Glomerular visceral epithelial cell (primary cell): Measurements from ENCODE around the gene TMEM63A.

Source experiments
- DNase-seq: peaks from one replicate; pipeline ENCODE4 v3.0.0-alpha.2; 2016; ENCODE audit errors: extremely low spot score

TMEM63A gene

DNA sequence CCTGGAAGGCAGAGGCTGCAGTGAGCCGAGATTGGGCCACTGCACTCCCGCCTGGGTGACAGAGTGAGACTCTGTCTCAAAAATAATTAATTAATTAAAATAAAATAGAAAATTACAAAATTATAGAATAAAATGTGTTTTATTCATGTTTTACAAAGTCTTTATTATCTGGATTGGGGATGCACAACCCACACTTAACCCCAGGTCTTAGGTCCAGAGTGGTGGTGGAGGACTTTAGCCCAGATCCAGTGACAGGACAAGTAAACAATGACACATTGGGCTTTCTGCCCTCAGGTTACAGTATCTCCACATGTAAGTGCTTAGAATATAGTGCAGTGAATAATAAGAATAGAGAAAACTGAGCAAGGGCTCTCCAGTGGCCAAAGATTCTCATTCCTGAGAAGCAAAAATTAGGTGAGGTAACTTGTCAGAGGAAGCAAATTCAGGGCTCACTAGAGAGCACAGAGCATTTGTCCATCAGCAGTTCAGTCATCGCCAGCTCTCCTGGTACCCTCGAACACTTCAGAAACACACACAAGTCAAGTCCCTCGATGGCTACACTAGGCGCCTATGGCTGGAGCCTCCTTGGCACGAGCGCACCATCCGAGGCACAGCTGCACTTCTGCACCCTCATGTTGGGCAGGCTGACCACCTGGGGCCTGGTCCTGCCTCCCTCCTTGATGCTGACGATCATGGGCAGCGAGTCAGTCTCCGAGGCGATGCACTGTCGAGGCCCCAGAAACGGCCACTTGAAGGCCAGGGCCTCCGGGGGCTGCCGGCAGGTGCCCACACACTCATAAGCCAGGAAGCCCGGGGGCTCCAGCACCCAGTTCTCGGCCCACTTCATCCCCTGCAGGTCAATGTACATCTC, 4.2 kb upstream of the TMEM63A start:
- DNase-seq: no peak

DNA sequence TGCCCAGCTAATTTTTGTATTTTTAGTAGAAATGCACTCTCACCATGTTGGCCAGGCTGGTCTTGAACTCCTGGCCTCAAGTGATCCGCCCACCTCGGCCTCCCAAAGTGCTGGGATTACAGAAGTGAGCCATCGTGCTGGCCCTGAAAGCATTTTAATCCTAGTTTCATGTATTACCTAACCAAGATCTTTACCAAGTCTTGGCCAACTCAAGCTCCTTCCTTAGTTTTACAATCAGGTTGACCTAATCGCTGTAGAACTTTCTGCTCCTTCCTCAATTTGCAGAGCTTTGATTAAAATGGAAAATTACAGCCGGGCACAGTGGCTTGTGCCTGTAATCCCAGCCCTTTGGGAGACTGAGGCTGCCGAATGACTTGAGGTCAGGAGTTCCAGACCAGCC, 3.2 kb upstream of the TMEM63A start:
- DNase-seq: no peak

DNA sequence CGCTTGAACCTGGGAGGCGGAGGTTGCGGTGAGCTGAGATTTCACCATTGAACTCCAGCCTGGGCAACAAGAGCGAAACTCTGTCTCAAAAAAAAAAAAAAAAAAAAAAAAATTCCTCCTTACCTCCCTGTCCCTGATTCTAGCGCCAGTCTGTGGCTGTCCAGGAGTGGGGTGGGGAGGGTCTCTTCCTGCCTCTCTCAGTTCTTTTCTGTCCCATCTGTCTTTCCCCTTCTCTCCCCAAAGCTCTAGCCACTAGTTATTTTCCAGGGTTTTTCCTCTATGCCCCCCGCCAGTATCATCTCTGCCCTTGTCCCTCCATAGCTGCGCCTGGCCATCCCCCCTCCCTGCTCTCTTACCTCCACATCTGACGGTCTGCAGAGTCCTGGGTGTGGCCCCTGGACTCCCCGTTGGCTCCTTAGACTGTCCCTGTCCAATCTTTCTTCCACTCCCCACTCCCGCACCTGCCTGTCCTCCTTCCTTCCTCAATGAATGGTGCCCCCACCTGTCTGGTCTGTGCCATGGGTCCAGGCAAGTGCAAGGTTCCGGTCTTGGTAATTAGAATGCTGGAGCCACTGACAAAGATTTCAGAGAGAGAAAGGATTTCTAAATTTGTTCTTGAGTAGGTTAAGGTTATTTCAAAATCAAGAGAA, 1.6 kb upstream of the TMEM63A start:
- no peak for DNase-seq

DNA sequence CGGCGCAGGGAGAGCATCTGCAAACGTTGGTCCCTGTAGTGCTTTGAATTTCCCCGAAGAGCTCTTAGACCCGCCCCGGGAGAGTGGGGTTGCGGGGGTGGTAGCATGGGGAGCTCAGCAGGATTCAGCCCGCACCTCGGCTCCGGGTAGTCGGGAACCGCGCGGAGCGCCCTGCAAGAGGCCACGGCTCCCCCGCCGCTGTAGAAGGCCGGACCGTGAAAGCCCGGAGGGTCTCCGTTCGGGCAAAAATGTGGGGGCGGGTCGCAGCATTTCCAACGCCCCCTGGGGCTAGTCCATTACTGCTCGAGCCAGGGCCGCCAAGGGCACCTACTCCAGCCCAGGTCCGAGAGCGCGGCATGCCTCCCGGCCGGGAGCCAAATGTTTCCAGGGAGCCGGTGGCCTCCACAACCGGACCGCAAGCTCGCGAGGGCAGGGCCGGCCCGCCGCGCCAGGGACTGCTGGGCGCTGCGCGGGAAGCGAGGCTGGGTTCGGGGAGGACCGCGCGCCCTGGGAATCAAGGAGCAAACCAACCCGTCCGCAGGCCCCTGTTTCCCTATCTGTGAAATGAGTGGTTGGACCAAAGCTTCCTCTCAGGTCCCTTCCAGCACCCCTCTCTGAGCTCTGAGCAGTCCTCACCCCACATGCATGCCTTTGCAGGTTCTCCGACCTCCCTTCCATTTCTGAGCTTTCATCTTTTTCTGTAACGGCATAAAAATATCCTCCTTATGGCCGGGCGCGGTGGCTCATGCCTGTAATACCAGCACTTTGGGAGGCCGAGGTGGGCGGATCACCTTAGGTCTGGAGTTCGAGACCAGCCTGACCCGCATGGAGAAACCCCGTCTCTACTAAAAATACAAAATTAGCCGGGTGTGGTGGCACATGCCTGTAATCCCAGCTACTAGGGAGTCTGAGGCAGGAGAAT, 775 bp upstream of the TMEM63A start:
- DNase-seq: peak; percentile 53

DNA sequence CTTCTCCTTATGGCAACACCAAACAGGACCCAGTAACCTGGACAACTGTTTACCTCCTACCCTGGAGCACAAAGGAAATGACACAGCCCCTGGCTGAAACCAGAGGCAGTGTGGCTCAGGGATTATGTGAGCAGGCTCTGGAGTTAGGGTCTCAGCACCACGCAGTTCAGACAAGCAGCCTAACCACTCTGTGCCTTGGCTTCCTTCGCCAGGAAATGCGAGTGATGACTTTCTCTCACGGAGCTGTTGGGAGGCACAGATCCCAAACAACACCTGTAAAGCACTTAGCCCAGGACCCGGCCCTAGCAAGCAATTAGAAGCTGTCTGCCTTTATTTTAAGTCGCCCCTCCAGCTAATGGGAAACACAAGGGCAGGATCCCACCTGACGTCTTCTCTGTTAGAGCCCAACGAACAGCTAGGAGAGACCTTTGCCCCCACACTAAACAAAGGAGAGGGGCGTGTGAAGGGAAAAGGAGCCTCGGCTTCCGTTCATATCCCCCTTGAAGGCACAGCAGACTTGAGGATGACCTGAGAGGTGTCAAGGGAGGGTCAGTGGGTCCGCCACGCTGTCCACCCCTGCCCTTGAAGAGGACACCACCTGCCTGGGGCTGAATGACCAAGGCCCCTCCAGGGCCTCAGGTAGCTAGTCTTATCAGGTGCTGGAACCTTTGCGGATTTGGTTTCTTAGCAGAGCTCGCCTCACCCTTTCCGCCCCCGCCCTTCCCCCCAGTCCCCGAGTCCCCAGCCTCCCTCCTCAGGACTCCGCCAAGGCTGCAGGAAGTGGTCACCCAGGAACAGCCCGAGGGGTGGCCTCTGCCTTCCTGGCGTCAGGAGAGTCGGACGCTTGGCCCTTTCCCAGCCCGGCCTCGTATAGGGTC, 860 bp downstream of the TMEM63A start:
- peak; percentile 54 for DNase-seq

DNA sequence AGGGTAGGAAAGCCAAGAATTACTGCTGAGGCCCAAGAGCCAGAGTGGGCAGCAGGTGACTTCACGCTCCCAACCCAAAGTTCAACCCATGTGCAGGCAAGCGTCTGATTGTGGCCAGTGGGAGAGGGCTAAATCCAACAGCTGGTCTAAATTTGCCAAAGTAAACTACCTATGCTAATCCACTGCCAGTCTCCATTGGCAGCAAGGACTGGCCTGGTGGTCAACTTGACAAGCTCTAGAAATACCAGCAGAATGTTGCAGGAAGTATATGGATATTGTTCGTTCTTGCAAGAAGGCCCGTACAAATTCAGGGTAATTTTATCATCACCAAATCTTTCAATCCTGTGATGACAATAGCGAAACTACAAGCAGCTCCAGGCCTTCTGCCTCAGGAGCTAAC, 1.5 kb downstream of the TMEM63A start:
- DNase-seq: no peak

DNA sequence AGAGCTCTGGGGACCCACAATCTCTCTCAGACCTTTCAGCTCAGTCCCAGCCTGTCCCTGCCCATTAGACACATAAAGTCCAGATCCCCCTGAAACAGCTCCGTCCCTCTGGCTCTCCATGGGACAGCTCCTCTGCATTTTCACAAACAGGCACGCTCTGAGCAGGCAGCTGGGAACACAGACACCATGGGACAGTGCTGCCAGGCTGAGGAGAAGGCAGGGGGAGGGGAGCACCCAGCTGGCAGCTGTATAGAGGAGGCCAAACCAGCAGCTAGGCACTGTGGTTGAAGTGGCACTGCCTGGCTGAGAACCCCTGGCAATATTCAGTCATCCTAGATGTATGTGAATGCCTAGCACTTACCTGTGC, 2.0 kb downstream of the TMEM63A start:
- no peak for DNase-seq

DNA sequence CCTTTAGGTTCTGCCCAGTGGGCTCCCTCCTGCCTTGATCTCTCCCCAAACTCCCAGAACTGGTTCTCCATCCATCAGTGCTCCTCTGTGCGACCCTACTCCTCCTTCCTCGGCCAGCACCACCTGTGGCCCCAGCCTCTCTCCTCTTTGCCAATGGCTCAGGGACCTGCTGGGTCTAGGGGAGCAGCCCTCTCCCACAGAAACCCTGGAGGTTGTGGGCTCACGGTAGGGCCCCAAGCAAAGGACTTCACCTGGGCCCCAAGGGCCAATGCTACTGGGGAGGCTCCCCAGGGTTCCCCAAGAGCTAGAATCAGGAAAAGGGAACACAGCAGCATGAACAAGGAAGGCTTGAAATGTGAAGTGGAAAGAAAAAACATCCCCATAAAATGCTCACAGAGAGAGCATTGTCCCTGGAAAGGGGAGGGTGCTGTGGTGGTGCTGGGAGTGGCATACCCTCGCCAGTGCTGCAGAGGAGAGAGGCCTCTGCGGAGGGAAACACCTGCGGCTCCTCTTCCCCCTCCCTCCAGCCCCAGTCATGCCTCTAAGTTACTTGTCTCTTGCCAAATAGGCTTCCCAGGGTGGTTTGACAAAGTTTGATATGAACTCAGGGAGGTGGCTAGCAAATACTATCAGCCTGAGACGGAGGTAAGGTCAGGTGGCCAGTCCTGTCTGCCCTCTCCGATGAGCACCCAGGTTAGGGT, 2.5 kb downstream of the TMEM63A start:
- no peak for DNase-seq

DNA sequence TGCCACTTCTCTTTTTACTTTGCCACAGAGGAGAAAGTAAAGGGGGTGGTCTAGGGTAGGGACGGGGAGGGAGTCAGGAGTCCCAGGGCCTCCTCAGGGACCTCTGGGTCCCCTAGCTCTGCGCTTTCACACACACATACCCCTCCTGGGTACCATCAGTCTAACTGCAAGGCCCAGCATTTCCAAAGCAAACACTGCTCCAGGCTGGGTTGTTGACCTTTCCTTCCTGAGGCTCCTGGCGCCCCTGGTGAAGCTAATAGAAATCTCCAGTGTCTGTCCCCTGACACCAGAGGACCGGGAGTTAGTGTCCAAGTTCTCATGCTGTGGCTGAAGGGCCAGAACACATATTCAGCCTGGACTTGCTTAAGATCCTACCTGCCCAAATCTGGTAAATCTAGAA, 3.9 kb downstream of the TMEM63A start:
- DNase-seq: no peak

DNA sequence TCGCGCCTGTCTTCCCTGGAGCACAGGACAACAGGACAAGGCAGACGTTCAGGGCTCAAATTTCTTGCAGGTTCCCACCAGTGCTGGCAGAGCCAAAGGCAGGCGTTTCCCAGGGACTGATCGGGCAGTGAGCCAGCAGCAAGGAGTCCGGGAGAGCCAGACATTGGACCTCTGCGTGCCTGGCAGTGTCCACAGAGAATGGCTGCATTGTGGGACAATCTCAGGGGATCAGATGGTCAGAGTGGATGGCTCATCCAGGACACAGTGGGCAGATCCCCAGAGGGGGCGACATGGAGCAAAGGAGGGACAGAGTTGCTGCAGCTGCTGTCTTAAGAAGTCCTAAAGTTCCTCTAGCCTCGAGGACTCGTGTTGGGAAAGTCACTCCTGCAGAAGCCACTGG, 4.6 kb downstream of the TMEM63A start:
- peak; percentile 32 for DNase-seq

DNA sequence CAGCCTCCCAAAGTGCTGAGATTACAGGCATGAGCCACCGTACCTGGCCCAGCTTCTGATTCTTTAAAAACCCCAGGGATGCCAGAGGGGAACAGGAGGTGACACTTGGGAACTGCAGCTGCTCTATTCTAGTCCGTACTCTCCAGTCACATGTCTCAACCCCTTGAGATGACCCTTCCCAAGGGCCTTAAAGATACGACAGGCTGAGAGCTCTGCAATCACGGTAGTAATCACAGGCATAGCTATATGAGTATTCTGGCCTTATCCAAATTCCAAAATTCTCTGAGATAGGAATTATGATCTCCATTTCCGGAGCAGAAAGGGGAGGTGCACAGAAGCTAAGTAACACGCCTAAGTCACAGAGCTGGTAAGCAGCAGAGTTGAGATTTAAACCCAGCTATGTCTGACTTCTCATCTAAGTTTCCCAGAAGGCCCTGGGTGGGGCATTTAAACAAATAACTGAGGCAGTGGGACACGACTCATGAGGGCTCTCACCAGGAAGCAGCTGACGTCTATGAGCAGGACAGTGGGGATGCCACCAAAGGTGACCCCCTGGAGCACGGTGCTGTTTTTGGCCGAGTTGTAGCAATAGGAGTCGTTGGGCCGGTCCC, 5.2 kb downstream of the TMEM63A start:
- DNase-seq: no peak

DNA sequence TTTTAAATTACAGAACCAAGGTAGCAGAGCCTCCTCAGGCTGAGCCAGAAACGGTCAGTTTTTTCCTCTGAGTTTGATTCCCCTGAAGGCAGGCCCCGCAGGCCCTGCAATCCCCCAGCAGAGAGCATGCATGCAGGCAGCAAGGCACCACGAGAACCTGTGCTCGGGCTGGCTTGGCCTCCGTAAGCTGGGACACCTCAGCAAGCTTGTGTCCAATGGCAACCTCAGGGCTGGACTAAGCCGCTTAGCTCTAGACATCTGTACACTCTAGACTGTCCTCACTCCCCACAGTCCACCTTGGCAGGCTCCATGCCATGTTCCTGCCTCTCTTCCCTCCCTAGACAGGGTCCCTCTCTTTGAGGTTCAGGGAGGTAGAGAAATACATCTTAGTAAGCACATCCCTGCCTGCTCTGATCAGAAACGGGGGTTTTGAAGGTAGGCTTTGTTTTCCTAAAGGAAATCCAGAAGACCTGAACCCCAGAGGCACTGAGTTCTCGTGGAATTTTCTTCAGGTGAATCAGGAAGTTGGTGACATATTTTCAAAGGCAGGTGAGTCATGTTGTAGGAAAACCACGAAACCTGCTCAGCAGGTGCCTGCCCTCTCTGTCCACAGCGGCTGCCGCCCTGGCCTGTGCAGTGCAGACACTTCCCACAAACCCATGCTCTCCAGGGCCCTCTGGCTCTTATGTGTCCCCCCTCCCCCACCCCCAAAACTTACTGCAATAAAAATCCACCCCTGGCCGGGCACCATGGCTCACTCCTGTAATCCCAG, 7.0 kb downstream of the TMEM63A start:
- peak; percentile 18 for DNase-seq

DNA sequence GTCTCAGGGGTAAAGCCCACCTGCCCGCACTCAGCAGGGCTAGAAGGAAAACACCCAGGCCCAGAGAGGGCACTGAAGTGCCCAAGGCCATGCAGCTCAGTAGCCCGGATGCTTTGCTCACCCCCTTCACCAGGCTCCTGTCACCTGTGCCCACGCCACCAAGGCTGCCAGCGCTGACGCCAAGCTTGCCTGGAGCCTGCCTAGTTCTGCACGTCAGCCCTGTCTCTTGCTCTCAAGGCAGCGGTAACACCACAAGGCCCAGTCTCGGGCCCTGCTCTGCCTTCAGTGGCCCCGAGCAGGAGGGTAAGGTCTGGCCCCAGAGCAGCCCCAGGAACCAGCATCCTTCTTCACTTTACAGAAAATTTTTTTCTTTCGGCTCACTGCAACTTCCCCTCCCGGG, 7.7 kb downstream of the TMEM63A start:
- no peak for DNase-seq

DNA sequence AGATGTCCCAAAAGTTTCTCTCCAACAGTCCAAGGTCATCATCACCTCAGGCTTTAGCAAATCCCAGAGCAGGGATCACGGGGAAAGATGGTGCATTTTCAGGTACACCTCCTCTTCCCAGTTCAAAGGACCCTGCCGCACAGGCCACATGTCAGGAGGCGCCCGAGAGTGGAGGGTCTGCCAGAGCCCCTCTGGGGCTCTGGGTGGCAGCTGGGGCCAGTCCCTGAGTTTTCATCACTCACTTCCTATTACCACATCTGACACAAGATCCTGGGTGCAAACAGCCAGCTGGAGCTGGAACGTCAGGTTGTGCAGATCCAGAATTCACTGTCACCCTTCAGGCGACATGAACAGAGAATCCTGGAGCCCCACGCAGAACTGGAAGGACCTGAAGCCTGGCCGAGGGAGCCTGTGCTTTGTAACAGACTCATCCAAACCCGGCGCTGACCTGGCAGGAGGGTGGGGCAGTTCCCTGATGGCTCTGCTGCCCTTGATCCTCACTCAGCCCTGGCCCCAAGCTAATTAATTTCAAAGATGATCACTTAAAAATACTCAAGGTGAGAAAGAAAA, 8.8 kb downstream of the TMEM63A start:
- no peak for DNase-seq

DNA sequence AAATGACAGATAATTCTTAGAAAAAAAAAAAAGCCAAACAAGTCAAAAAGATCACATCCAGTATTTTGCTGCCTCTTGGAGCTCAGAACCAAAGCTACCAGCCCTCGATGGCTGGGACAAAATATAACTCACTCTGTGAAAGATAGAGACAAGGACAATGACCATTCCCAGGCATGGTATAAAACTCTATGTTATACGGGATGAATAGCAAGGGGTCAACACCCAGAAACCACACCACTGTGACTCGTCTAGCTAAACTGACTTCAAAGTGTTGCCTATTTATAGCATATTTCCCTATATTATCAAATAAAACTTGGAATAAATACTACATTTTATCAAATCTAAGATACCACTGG, 10.1 kb downstream of the TMEM63A start:
- no peak for DNase-seq

DNA sequence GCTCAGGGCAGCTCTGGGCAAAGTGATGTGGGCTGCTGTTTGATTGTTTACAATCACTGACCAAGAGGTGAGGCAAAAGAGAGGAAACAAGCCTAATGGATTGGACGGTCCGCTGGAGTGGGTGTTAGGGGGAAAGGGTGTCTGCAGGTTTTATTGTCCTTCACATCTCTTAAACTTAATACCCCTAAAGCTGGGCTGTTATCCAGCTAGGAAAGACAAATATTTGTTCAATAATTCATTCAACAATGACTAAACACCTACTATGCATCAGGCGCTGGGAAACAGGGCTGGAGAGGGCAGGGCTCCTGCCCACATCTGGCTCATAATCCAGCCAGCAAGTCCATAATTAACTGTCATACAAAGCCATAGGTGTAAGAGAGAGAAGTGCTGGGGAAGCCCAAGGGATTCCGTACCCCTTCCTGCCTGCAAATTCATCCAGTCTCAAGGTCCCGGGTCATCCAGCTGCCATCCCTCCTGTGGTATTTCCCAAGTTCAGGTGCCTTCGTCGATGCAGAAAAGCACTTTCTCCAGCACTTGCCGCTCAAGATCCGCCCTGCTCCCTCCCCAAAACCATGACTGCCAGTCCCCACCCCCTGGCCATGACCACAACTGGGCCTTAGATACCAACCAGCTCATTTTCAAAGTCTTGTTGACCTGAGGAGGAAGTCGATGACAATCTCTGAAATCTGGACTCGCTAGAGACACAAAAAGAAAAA, 10.7 kb downstream of the TMEM63A start:
- DNase-seq: no peak

DNA sequence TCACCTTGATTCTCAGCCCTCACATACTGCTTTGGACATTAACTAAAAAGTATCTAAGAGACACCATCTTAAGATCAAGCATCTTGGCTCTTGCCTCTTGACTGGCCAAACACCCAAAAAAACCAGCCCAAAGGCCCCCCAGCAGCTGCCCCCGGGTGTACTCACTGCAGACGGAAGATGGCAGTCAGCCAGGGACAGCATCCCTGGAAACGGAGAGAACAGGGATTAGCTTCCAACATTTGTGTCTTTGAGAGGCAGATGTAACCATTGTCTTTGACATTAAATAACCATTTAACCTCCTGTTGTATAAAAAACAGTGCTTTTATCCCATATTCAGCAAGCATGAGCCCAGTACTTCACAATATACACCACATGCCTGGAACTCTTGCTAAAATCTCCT, 11.3 kb downstream of the TMEM63A start:
- DNase-seq: no peak

DNA sequence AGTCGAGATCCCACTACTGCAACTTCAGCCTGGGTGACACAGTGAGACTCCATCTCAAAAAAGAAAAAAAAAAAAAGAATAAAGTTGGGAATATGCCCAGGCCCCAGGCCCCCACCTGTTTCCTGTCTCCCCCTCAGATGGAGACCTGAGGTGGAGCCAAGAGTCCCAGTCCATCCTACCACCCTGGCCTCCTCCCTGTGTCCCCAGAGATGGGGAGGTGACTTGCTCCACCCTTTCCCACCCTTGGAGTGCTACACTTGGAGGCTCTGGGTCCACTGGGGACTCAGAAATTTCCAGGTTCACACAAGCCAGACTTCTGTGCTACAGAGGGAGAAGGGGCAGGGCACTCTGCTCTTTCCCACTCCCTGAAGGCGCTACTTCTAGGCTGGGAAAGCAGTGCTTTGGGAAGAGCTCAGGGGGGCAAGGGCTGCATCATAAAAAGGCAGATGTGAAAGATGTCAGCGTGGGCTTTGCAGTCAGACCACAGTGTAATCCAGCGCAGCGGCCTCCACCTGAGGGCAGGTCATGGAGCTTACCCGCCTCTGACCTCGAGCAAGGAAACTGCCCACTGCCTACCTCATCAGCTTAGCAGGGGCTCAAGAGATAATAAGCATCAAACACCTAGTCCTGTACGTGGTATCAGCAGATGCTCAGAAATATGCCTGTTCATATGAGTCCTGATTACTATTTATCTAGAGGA, 13.4 kb downstream of the TMEM63A start:
- DNase-seq: no peak
